ENCODE measurements around the gene ATL1.
A peak's percentile ranks its signal among the peaks of the same experiment; 100 is the strongest.

Gene ATL1

GRCh38 chr14:50631408-50631821 is 71.5 kb downstream of the ATL1 start:
- TF ChIP-seq CTCF (IDR thresholded peaks at IDR 0.05; ENCODE audit: low read depth, low read length, poor library complexity, severe bottlenecking) (no peak), EZH2phosphoT487 (IDR thresholded peaks at IDR 0.05; ENCODE audit: borderline replicate concordance, low read length) (no peak)
- no peak overlapping the region for H3K27ac ChIP-seq (ENCODE audit: low read depth, low read length)
- no peaks in the 10 kb centered on the region for H3F3A ChIP-seq (ENCODE audit: control insufficient read depth, insufficient read depth)
- no peaks in the 10 kb centered on the region for H4K20me1 ChIP-seq (ENCODE audit: control insufficient read depth, insufficient read depth, low read depth, low read length)
- H3K9me3 ChIP-seq (ENCODE audit: control insufficient read depth, insufficient read depth, low read length), result no peaks in the 10 kb centered on the region
- H3K27me3 ChIP-seq (ENCODE audit: control insufficient read depth, low read length), result no peaks in the 10 kb centered on the region
- H3K9me2 ChIP-seq (replicated peaks; ENCODE audit: control insufficient read depth, low read length), result no peaks in the 10 kb centered on the region
- no peaks in the 10 kb centered on the region for H3K36me3 ChIP-seq (ENCODE audit: control insufficient read depth, low read length)
- no peak overlapping the region for H3K4me3 ChIP-seq (ENCODE audit: low read length)
- H3K4me1 ChIP-seq (ENCODE audit: control insufficient read depth, low read length), result no peaks in the 10 kb centered on the region
- H3K79me2 ChIP-seq (ENCODE audit: control insufficient read depth, low read length), result no peaks in the 10 kb centered on the region
- H3K4me2 ChIP-seq (ENCODE audit: low read length), result no peak overlapping the region

DNA sequence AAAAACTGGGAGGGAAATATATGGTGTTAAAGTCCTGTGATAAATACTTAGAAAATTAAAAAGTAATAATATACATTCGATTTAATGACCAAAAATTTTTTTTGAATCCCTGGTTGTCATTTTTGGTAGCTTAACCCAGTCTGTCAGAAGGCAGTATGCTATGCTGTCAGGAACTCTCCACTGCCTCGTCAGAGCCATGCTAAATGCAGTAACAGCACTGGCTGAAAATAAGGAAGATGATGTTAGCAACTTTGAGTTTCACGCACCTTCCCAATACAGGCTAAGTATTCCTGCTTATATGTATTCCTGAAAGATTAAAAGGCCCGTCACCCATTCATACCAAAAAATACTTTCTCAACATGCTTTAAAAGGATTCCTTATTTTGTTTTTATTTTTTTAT is 74.0 kb downstream of the ATL1 start:
- no peak overlapping the region for H3K4me2 ChIP-seq (ENCODE audit: low read length)
- peaks cover under 1% of the 10 kb centered on the region; the same call in 1 of the 2 replicates for H3K36me3 ChIP-seq (ENCODE audit: control insufficient read depth, low read length)
- no peaks in the 10 kb centered on the region for H3K79me2 ChIP-seq (ENCODE audit: control insufficient read depth, low read length)
- H3K27me3 ChIP-seq (ENCODE audit: control insufficient read depth, low read length), result no peaks in the 10 kb centered on the region
- H3K4me3 ChIP-seq (ENCODE audit: low read length), result no peak overlapping the region
- H3K9me2 ChIP-seq (replicated peaks; ENCODE audit: control insufficient read depth, low read length), result no peaks in the 10 kb centered on the region
- no peaks in the 10 kb centered on the region for H3F3A ChIP-seq (ENCODE audit: control insufficient read depth, insufficient read depth)
- H3K4me1 ChIP-seq (ENCODE audit: control insufficient read depth, low read length), result no peaks in the 10 kb centered on the region
- no peak for TF ChIP-seq EZH2phosphoT487 (IDR thresholded peaks at IDR 0.05; ENCODE audit: borderline replicate concordance, low read length)
- no peak for TF ChIP-seq CTCF (IDR thresholded peaks at IDR 0.05; ENCODE audit: low read depth, low read length, poor library complexity, severe bottlenecking)
- no peak overlapping the region for H3K27ac ChIP-seq (ENCODE audit: low read depth, low read length)
- H3K9me3 ChIP-seq (ENCODE audit: control insufficient read depth, insufficient read depth, low read length), result no peaks in the 10 kb centered on the region
- H4K20me1 ChIP-seq (ENCODE audit: control insufficient read depth, insufficient read depth, low read depth, low read length), result no peaks in the 10 kb centered on the region

- Histone ChIP-seq H3K36me3 (ENCODE audit: control insufficient read depth, low read length) (peaks cover 10% of the 10 kb centered on the region), H3K4me2 (ENCODE audit: low read length) (no peak overlapping the region), H3K4me3 (ENCODE audit: low read length) (no peak overlapping the region), H3K27ac (ENCODE audit: low read depth, low read length) (no peak overlapping the region), H3K9me3 (ENCODE audit: control insufficient read depth, insufficient read depth, low read length) (no peaks in the 10 kb centered on the region), H4K20me1 (ENCODE audit: control insufficient read depth, insufficient read depth, low read depth, low read length) (no peaks in the 10 kb centered on the region), H3F3A (ENCODE audit: control insufficient read depth, insufficient read depth) (no peaks in the 10 kb centered on the region), H3K4me1 (ENCODE audit: control insufficient read depth, low read length) (no peaks in the 10 kb centered on the region), H3K27me3 (ENCODE audit: control insufficient read depth, low read length) (no peaks in the 10 kb centered on the region), H3K79me2 (ENCODE audit: control insufficient read depth, low read length) (no peaks in the 10 kb centered on the region), H3K9me2 (replicated peaks; ENCODE audit: control insufficient read depth, low read length) (no peaks in the 10 kb centered on the region)
- TF ChIP-seq EZH2phosphoT487 (IDR thresholded peaks at IDR 0.05; ENCODE audit: borderline replicate concordance, low read length), result no peak
- no peak for TF ChIP-seq CTCF (IDR thresholded peaks at IDR 0.05; ENCODE audit: low read depth, low read length, poor library complexity, severe bottlenecking)
These were observed 75.2 kb downstream of the ATL1 start for GRCh38 chr14:50635141-50635540.

- peaks cover 13% of the 10 kb centered on the region for H3K36me3 ChIP-seq (ENCODE audit: control insufficient read depth, low read length)
- peaks cover 36% of the 10 kb centered on the region for H3K4me1 ChIP-seq (ENCODE audit: control insufficient read depth, low read length)
- no peaks in the 10 kb centered on the region for H3K9me3 ChIP-seq (ENCODE audit: control insufficient read depth, insufficient read depth, low read length)
- peak overlapping the region; percentile 64 for H3K4me2 ChIP-seq (ENCODE audit: low read length)
- H4K20me1 ChIP-seq (ENCODE audit: control insufficient read depth, insufficient read depth, low read depth, low read length), result no peaks in the 10 kb centered on the region
- TF ChIP-seq CTCF (IDR thresholded peaks at IDR 0.05; ENCODE audit: low read depth, low read length, poor library complexity, severe bottlenecking), result no peak
- no peak for TF ChIP-seq EZH2phosphoT487 (IDR thresholded peaks at IDR 0.05; ENCODE audit: borderline replicate concordance, low read length)
- peak overlapping the region; percentile 56 for H3K4me3 ChIP-seq (ENCODE audit: low read length)
- no peak overlapping the region for H3K27ac ChIP-seq (ENCODE audit: low read depth, low read length)
- no peaks in the 10 kb centered on the region for H3F3A ChIP-seq (ENCODE audit: control insufficient read depth, insufficient read depth)
- H3K79me2 ChIP-seq (ENCODE audit: control insufficient read depth, low read length), result peaks cover 40% of the 10 kb centered on the region
- no peaks in the 10 kb centered on the region for H3K27me3 ChIP-seq (ENCODE audit: control insufficient read depth, low read length)
- H3K9me2 ChIP-seq (replicated peaks; ENCODE audit: control insufficient read depth, low read length), result no peaks in the 10 kb centered on the region
These were observed 87.3 kb downstream of the ATL1 start for GRCh38 chr14:50647282-50647681.
